Measurements from ENCODE around the gene C6orf141. TPM values are rescaled to one million over a fixed set of nuclear protein-coding genes. Genes with fewer than 3 reads are reported as not detected.

C6orf141 gene
- total and polyA plus RNA-seq, 2 of the 8 experiments (the other 6 are each of a cell fraction or from before 2014, with no cell fraction given): 7.6 to 16.1 TPM

DNA sequence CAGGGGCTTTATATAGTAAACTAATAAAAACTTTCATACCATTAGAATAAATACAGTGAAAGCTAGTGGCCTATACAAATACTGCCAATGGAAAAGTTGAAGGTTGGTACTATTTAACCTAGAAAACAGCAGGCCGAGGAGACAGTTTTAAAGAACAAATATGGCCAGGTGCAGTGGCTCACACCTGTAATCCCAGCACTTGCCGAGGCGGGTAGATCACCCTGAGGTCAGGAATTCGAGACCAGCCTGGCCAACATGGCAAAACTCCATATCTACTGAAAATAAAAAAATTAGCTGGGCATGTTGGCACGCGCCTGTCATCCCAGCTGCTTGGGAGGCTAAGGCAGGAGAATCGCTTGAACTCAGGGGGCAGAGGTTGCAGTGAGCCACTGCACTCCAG, 25.9 kb upstream of the C6orf141 start:
- no peak overlapping the region for H3K9ac ChIP-seq (replicated peaks in 1 of 4; ENCODE audit: extremely low read depth in 1 of 4, low read depth in 3 of 4, low read length in 3 of 4)
- no peak overlapping the region for H3K4ac ChIP-seq (replicated peaks; ENCODE audit: insufficient read length, low read depth, low read length)
- POLR2A ChIA-PET (ENCODE audit: partially characterized antibody): no interaction called here
- no peak overlapping the region for H4K5ac ChIP-seq (ENCODE audit: insufficient read length, low read depth, low read length)
- H3K27ac ChIP-seq (ENCODE audit: low read depth, low read length): no peak overlapping the region
- CTCF ChIA-PET (ENCODE audit: partially characterized antibody): interaction anchor here (1.9 kb wide), 1 partner anchor 8 kb away, joined by 9 read pairs; no protein-coding TSS in a partner anchor
- no peak for FAIRE-seq
- peaks cover 0 to 7% (median 2%) of the 10 kb centered on the region in 4 experiments; a peak in 2 of 7 replicates for H3K4me1 ChIP-seq (replicated peaks in 1 of 4; ENCODE audit: control insufficient read depth in 3 of 4, insufficient read depth in 4 of 4, low read length in 3 of 4)
- no peak overlapping the region for H2BK12ac ChIP-seq (ENCODE audit: low read depth, low read length)
- no peaks in the 10 kb centered on the region for H3K9me3 ChIP-seq (ENCODE audit: insufficient read depth in 2 of 2, low read depth in 1 of 2, low read length in 1 of 2)
- DNase-seq (ENCODE audit: low read depth in 1 of 2, low spot score in 2 of 2): no peak
- no peak overlapping the region for H3K14ac ChIP-seq (ENCODE audit: insufficient read length)
- no peaks in the 10 kb centered on the region for H3K27me3 ChIP-seq (replicated peaks in 1 of 4; ENCODE audit: control insufficient read depth in 3 of 4, extremely low read depth in 1 of 4, insufficient read depth in 3 of 4, low read length in 3 of 4)
- H3K79me2 ChIP-seq (ENCODE audit: control insufficient read depth in 1 of 2, insufficient read depth in 2 of 2, low read length in 2 of 2): no peaks in the 10 kb centered on the region
- no peak overlapping the region for H2BK20ac ChIP-seq (ENCODE audit: low read length)
- no peak overlapping the region for H3K56ac ChIP-seq (replicated peaks; ENCODE audit: insufficient read length, low read depth, low read length)
- no peaks in the 10 kb centered on the region for H3K23me2 ChIP-seq (ENCODE audit: low read depth, low read length)
- no peak overlapping the region for H4K91ac ChIP-seq (replicated peaks; ENCODE audit: insufficient read length, low read length)
- H4K8ac ChIP-seq (ENCODE audit: extremely low read depth, insufficient read depth, low read length): no peak overlapping the region
- H3K18ac ChIP-seq (ENCODE audit: extremely low read depth, low read length): no peak overlapping the region
- no peaks in the 10 kb centered on the region for H3K36me3 ChIP-seq (ENCODE audit: control insufficient read depth in 2 of 4, insufficient read depth in 4 of 4, low read length in 3 of 4)
- 98% methylated on average over 7 of the region's 7 CpGs; no CpG with 5 or more reads in 1 of the 2 experiments for WGBS, 2 experiments (ENCODE audit: extremely low coverage in 1 of 2, insufficient coverage in 1 of 2, insufficient read length in 1 of 2, insufficient replicate concordance in 2 of 2, low coverage in 1 of 2, low lambda C conversion rate in 2 of 2, missing lambda C conversion rate in 1 of 2)
- no peak for TF ChIP-seq SIN3A (conservative IDR thresholded peaks at IDR 0.05 in 1 of 2, IDR thresholded peaks at IDR 0.05 in 1 of 2; ENCODE audit: low read depth in 1 of 2, low read length in 2 of 2)
- no peak for TF ChIP-seq CEBPB (IDR thresholded peaks at IDR 0.05; ENCODE audit: low read depth, low read length)
- TF ChIP-seq NRF1 (IDR thresholded peaks at IDR 0.05; ENCODE audit: low read depth, low read length): no peak
- TF ChIP-seq ASH2L (IDR thresholded peaks at IDR 0.05; ENCODE audit: low read length): no peak
- TF ChIP-seq POU5F1 (IDR thresholded peaks at IDR 0.05; ENCODE audit: low read depth, low read length): no peak
- no peak for TF ChIP-seq CBX8 (IDR thresholded peaks at IDR 0.05; ENCODE audit: borderline replicate concordance, low read depth, low read length)
- no peak for TF ChIP-seq ZNF274 (IDR thresholded peaks at IDR 0.05; ENCODE audit: borderline replicate concordance, extremely low read depth, low read length)
- TF ChIP-seq GTF2F1 (IDR thresholded peaks at IDR 0.05; ENCODE audit: borderline replicate concordance, low read depth, low read length): no peak
- no peak for TF ChIP-seq SP1 (IDR thresholded peaks at IDR 0.05; ENCODE audit: low read depth, low read length)
- no peak for TF ChIP-seq SAP30 (IDR thresholded peaks at IDR 0.05; ENCODE audit: insufficient read depth, insufficient replicate concordance, low read length)
- TF ChIP-seq JUN (IDR thresholded peaks at IDR 0.05; ENCODE audit: low read depth, low read length): no peak
- H2AFZ ChIP-seq (ENCODE audit: low read length): no peak overlapping the region
- no peak overlapping the region for H3K23ac ChIP-seq (ENCODE audit: insufficient read length)
- no peak overlapping the region for H2BK15ac ChIP-seq (ENCODE audit: low read length)
- no peak overlapping the region for H2BK120ac ChIP-seq (replicated peaks; ENCODE audit: low read depth, low read length)
- no peaks in the 10 kb centered on the region for H3K79me1 ChIP-seq (ENCODE audit: low read depth, low read length)
- no peaks in the 10 kb centered on the region for H4K20me1 ChIP-seq (replicated peaks in 1 of 2; ENCODE audit: control insufficient read depth in 1 of 2, insufficient read depth in 2 of 2, low read length in 2 of 2)
- H3K4me3 ChIP-seq (ENCODE audit: extremely low read depth in 1 of 4, insufficient read depth in 2 of 4, low read depth in 3 of 4, low read length in 4 of 4): no peak overlapping the region
- no peak overlapping the region for H3K4me2 ChIP-seq (ENCODE audit: insufficient read depth in 1 of 2, low read depth in 2 of 2, low read length in 2 of 2)
- H2AK5ac ChIP-seq (ENCODE audit: low read depth, low read length): no peak overlapping the region
- no peak overlapping the region for H2BK5ac ChIP-seq (ENCODE audit: low read depth, low read length)
